Smooth muscle cell (in vitro differentiated cells): ENCODE results near the gene SLC17A3. TPM values are rescaled to one million over a fixed set of nuclear protein-coding genes. Genes with fewer than 3 reads are reported as not detected.

Experiments used
- DNase-seq: peaks from one replicate; lab custom pipeline; 2025; ENCODE audit not compliant: unreplicated experiment; lab: John Stamatoyannopoulos, UW
- H2AFZ ChIP-seq: fragments of 200-600 bp; sonication (generic); 2 replicates; pipeline ENCODE4 v1.6.0; 2016; ENCODE audit warnings: antibody characterized with exemption, low read depth, mild to moderate bottlenecking
- H3F3A ChIP-seq: fragments of 200-600 bp; sonication (generic); 2 replicates; pipeline ENCODE4 v1.6.0; 2017; ENCODE audit warnings: antibody characterized with exemption, low read depth
- H3K27ac ChIP-seq: fragments of 200-600 bp; sonication (generic); 2 replicates; pipeline ENCODE4 v1.5.1; 2016; ENCODE audit warnings: low read depth, mild to moderate bottlenecking
- H3K27me3 ChIP-seq: fragments of 200-600 bp; sonication (generic); 2 replicates; pipeline ENCODE4 v1.6.1; 2016; ENCODE audit warnings: low read depth, mild to moderate bottlenecking
- H3K36me3 ChIP-seq: fragments of 200-600 bp; sonication (generic); 2 replicates; pipeline ENCODE4 v1.5.1; 2016; ENCODE audit warnings: low read depth
- H3K4me1 ChIP-seq: fragments of 200-600 bp; sonication (generic); 2 replicates; pipeline ENCODE4 v1.5.1; 2016; ENCODE audit warnings: low read depth
- H3K4me2 ChIP-seq: fragments of 200-600 bp; sonication (generic); 2 replicates; pipeline ENCODE4 v1.6.0; 2016; ENCODE audit warnings: mild to moderate bottlenecking
- H3K4me3 ChIP-seq: fragments of 200-600 bp; sonication (generic); 2 replicates; pipeline ENCODE4 v1.5.1; 2016; ENCODE audit warnings: mild to moderate bottlenecking
- H3K79me2 ChIP-seq: fragments of 200-600 bp; sonication (generic); 2 replicates; pipeline ENCODE4 v1.6.0; 2016; ENCODE audit warnings: low read depth, mild to moderate bottlenecking
- H3K9ac ChIP-seq: fragments of 200-600 bp; sonication (generic); 2 replicates; pipeline ENCODE4 v1.6.0; 2016; ENCODE audit warnings: low read depth
- H3K9me3 ChIP-seq: fragments of 200-600 bp; sonication (generic); replicated peaks from 2 replicates; pipeline ENCODE4 v1.5.1; 2016; ENCODE audit warnings: low read depth
- H4K20me1 ChIP-seq: fragments of 200-600 bp; sonication (generic); 2 replicates; pipeline ENCODE4 v1.6.0; 2016; ENCODE audit warnings: low read depth
- WGBS: methylation state at CpG from one replicate; pipeline ENCODE4 v1.1.7; 2016; ENCODE audit warnings: low lambda C conversion rate; 5-methylcytosine and 5-hydroxymethylcytosine counted together
- polyA plus RNA-seq: library from polyadenylated mRNA; unstranded; fragments of >200 nt; fragmentation: Nextera tagmentation; extraction: Ambion mirVana; gene quantifications from 2 replicates; pipeline ENCODE4 v1.2.1, GENCODE V29; 2016
- total RNA-seq: library from RNA; depleted of rRNA; stranded (reverse); fragments of >200 nt; gene quantifications from 2 replicates; pipeline ENCODE4 v1.2.3, GENCODE V29; 2014
- TF ChIP-seq, protein P1 (sequence below): fragments of 200-600 bp; sonication (generic); IDR thresholded peaks from 2 replicates; pipeline ENCODE4 v1.5.1; 2017; ENCODE audit warnings: borderline replicate concordance, mild to moderate bottlenecking, antibody characterized with exemption; ENCODE audit not compliant: insufficient read depth, poor library complexity, severe bottlenecking

Gene SLC17A3
- total and polyA plus RNA-seq, 2 experiments from 2014 or later = not detected

DNA sequence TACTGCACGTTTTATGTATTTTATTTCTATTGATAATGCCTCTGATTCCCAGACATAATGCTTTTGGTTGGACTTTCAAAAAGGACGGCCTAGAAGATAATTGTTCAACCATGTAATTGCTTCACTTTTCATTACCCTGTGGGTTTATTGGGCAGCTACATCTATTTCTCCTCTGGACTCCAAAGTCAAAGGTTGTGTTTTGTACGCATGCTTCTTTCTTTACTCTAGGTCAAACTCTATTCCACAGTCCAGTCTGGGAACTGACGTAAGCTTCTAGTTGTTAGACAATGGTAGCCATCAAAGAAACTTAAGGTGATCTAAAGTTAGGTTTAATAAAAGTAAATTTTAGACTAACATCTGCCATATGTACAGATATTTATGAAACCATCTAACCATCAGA lies 6.6 kb upstream of the SLC17A3 start:
- no peaks in the 10 kb centered on the region for H3K4me1 ChIP-seq

DNA sequence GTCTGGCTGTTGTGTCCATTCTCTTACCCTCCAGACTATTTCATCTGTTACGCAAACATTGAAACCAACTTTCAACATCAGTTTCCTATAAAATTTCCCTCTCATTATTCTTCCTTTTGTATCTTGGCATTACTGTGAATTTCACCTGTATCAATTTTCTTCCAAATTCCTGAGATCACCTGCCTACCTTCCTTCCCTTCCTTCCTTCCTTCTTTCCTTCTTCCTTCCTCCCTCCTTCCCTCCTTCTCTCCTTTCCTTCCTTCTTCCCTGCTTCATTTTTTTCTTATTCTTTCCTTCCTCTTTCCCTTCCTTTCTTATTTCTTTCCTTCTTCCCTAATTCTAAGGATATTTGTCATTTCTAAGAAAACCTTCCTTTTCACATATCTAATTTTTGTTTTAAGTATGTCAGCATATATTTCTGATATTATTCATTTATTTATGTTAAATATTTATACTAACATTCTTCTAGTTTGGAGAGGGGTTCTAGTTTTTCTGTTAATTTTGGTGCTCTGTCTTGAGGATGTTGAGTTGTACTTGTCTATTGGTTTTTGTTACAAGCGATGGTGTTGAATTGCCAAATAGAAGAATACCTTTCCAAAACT lies 4.8 kb upstream of the SLC17A3 start:
- Histone ChIP-seq H3K79me2 (no peaks in the 10 kb centered on the region), H3K4me2 (no peak overlapping the region), H3K4me3 (no peak overlapping the region), H3K9me3 (no peaks in the 10 kb centered on the region), H3K9ac (no peak overlapping the region), H3K4me1 (no peaks in the 10 kb centered on the region), H2AFZ (no peak overlapping the region), H3F3A (no peaks in the 10 kb centered on the region), H3K27ac (no peak overlapping the region), H3K36me3 (no peaks in the 10 kb centered on the region), H3K27me3 (peaks cover 21% of the 10 kb centered on the region), H4K20me1 (no peaks in the 10 kb centered on the region)
- 97% methylated on average over 2 of the region's 2 CpGs for WGBS
- TF ChIP-seq, protein P1, sequence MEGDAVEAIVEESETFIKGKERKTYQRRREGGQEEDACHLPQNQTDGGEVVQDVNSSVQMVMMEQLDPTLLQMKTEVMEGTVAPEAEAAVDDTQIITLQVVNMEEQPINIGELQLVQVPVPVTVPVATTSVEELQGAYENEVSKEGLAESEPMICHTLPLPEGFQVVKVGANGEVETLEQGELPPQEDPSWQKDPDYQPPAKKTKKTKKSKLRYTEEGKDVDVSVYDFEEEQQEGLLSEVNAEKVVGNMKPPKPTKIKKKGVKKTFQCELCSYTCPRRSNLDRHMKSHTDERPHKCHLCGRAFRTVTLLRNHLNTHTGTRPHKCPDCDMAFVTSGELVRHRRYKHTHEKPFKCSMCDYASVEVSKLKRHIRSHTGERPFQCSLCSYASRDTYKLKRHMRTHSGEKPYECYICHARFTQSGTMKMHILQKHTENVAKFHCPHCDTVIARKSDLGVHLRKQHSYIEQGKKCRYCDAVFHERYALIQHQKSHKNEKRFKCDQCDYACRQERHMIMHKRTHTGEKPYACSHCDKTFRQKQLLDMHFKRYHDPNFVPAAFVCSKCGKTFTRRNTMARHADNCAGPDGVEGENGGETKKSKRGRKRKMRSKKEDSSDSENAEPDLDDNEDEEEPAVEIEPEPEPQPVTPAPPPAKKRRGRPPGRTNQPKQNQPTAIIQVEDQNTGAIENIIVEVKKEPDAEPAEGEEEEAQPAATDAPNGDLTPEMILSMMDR = no peak
- no peak for DNase-seq

More for the DNA sequence above, 6.6 kb upstream of the SLC17A3 start:
- no peak for DNase-seq
- Histone ChIP-seq H3K4me2 (no peak overlapping the region), H3F3A (no peaks in the 10 kb centered on the region), H3K9ac (no peak overlapping the region), H3K27ac (no peak overlapping the region), H3K9me3 (no peaks in the 10 kb centered on the region), H4K20me1 (no peaks in the 10 kb centered on the region), H3K27me3 (peaks cover 7% of the 10 kb centered on the region), H3K36me3 (no peaks in the 10 kb centered on the region), H3K79me2 (no peaks in the 10 kb centered on the region), H2AFZ (no peak overlapping the region), H3K4me3 (no peak overlapping the region)
- 90% methylated on average over 4 of the region's 4 CpGs for WGBS
- TF ChIP-seq, protein P1 = no peak

- DNase-seq = no peak
- H3K4me1 ChIP-seq = no peaks in the 10 kb centered on the region
- H3K9me3 ChIP-seq = no peaks in the 10 kb centered on the region
- H3K9ac ChIP-seq = no peak overlapping the region
- TF ChIP-seq, protein P1 = no peak
- WGBS = 66% methylated on average over 3 of the region's 3 CpGs
- H2AFZ ChIP-seq = no peak overlapping the region
- peaks cover 25% of the 10 kb centered on the region for H3K27me3 ChIP-seq
- no peaks in the 10 kb centered on the region for H3F3A ChIP-seq
- no peak overlapping the region for H3K4me3 ChIP-seq
- H3K36me3 ChIP-seq = no peaks in the 10 kb centered on the region
- no peak overlapping the region for H3K4me2 ChIP-seq
- H4K20me1 ChIP-seq = no peaks in the 10 kb centered on the region
- no peaks in the 10 kb centered on the region for H3K79me2 ChIP-seq
- H3K27ac ChIP-seq = no peak overlapping the region
Observed at GRCh38 chr6:25875926-25876602, 2.0 kb upstream of the SLC17A3 start.

GRCh38 chr6:25875563-25875905 lies 1.5 kb upstream of the SLC17A3 start:
- H3K27me3 ChIP-seq = peaks cover 25% of the 10 kb centered on the region
- H3K27ac ChIP-seq = no peak overlapping the region
- H3K4me2 ChIP-seq = no peak overlapping the region
- no peak overlapping the region for H2AFZ ChIP-seq
- no peaks in the 10 kb centered on the region for H3K4me1 ChIP-seq
- H3K9ac ChIP-seq = no peak overlapping the region
- no peaks in the 10 kb centered on the region for H3K79me2 ChIP-seq
- DNase-seq = no peak
- H3K36me3 ChIP-seq = no peaks in the 10 kb centered on the region
- TF ChIP-seq, protein P1 = no peak
- no peaks in the 10 kb centered on the region for H3F3A ChIP-seq
- WGBS = 88% methylated on average over 3 of the region's 3 CpGs
- H3K9me3 ChIP-seq = no peaks in the 10 kb centered on the region
- H3K4me3 ChIP-seq = no peak overlapping the region
- no peaks in the 10 kb centered on the region for H4K20me1 ChIP-seq
